Activated CD8-positive, alpha-beta memory T cell treated with anti-CD3 and anti-CD28 coated beads for 36 hours (primary cell): ENCODE data around the gene APCDD1L. TPM values are rescaled to one million over a fixed set of nuclear protein-coding genes. Genes with fewer than 3 reads are reported as not detected.

Experiments
- CTCF ChIA-PET: fragments of 350-600 bp; sonication (Branson Sonifier 250); formaldehyde crosslinking; loops from one replicate; lab custom pipeline; 2021; ENCODE audit warnings: antibody characterized with exemption; lab: Charles Lee
- POLR2A ChIA-PET: fragments of 350-600 bp; sonication (Branson Sonifier 250); formaldehyde crosslinking; loops from one replicate; lab custom pipeline; 2021; ENCODE audit warnings: antibody characterized with exemption; lab: Charles Lee
- total RNA-seq, 2 experiments: library from RNA; stranded (reverse); gene quantifications; one replicate each; pipeline ENCODE4 v1.2.3, GENCODE V29; 2021

Gene APCDD1L
- total RNA-seq, 2 experiments from 2014 or later, result not detected

DNA sequence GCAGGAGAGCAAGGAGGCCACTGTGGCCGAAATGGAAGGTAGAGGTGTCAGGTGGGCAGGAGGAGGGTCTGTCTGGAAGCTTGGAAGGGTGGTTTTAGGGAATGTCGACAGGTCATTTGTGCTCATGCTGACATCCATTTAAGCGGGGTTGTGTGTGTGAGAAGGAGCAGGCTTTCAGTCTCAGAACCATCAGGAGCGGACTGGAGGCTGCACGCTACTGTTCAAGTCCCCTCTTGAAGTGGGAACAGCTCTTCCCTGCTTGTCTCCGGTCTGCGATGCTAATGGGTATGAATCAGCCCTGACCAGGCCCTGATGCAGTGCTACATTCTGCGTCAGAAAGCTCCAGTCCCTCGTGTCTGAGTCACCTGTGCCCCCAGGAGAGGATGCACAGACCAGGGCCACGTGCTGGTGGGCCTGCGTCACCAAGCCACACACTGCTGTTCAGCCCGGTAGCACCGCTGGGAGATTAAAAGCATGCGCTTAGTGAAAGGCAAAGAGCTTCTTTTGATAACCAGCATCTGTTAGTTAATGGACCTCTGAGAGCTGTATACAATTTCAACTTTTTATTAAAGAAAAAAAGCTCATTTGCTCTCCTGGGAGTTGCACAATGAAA is 58.0 kb downstream of the APCDD1L start:
- CTCF ChIA-PET, result no interaction called here
- POLR2A ChIA-PET, result interaction anchor here (0.5 kb wide), 1 partner anchor 85 kb away, joined by 3 read pairs; no protein-coding TSS in a partner anchor

DNA sequence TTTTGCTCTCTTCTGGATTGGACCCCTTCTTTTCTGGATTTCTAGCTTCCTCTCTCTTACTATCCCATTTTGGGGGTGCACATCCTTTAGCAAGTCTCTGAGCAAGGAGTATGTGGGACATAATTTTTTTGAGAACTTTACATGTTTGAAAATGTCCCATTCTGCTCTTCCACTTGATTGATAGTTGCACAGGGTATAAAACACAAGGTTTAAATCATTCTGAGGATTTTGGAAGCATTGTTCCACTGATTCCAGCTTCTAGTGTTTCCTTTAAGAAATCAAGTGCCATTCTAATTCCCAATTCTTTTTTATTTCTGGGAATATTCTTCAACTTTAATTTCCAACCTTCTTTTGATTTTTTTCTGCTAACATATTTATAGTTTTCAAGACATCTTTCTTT is 60.7 kb downstream of the APCDD1L start:
- ChIA-PET CTCF (interaction anchor here (1.5 kb wide), 1 partner anchor 68 kb away, joined by 4 read pairs; no protein-coding TSS in a partner anchor), POLR2A (no interaction called here)

GRCh38 chr20:58453391-58453790 is 61.8 kb downstream of the APCDD1L start:
- CTCF ChIA-PET, result no interaction called here
- POLR2A ChIA-PET, result no interaction called here

- CTCF ChIA-PET, result no interaction called here
- POLR2A ChIA-PET, result no interaction called here
These were observed 62.4 kb downstream of the APCDD1L start for GRCh38 chr20:58452667-58453255.

DNA sequence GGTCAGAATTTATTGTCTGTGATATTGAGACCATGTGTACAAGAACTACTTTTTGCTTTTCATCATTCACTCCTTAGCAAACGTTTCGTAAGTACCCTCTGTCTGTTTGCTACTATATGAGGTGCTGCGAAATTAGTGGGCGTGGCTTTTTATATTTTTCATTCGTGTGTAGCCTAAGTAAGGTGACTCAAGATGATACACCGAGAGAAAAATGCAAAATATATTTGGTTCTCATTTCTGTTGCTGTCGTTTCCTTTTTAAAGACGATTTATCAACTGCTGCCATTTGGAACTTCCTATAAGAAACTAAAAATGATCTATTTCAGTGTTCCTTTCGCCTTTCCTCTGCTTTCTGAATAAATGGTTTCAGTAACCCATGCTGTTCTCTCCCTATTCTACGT is 64.9 kb downstream of the APCDD1L start:
- ChIA-PET POLR2A (no interaction called here), CTCF (no interaction called here)

DNA sequence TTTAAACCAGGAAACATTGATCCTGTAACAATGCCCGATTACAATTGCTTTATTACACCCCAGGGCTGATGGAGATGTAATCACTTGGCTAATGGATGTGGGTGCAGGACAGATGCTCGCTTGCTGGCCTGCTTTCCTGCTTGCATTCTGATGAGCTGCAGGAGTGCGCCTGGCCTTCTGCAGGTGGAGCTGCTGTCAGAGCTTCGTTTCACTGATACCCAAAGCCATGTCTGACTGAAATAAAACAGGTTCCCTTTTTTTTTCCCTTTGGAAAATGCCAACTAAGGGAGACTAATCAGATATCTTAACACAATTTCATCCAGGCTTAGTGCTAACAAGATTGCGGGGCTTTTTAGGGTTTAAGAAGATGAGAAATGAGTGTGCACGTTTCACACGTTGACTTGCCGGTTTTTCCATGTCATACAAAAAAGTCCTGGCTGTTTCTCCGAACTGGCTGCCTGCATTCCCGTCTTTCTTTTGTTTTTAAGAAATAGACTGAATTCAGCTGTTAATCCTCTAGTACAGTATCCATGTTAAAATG is 65.4 kb downstream of the APCDD1L start:
- CTCF ChIA-PET, result no interaction called here
- POLR2A ChIA-PET, result no interaction called here

DNA sequence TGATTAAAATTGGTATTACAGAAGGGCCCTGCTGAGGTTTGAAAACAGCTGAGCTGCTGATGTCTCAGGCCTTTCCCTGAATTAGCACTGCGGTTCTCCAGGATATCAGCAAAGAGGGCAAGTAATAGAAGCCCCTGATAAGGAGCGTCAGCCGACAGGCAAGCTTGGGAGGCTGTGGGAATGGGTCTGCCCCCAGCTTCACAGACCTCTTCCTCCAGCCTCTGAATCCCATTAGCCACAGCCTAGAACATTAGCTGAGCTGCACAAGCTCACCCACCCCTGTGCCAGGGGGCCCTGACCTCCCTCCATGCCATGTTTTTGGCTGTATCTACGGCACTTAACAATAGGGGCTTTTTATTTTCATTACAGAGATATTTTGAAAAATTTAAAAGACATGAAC is 66.2 kb downstream of the APCDD1L start:
- POLR2A ChIA-PET, result no interaction called here
- CTCF ChIA-PET, result no interaction called here

DNA sequence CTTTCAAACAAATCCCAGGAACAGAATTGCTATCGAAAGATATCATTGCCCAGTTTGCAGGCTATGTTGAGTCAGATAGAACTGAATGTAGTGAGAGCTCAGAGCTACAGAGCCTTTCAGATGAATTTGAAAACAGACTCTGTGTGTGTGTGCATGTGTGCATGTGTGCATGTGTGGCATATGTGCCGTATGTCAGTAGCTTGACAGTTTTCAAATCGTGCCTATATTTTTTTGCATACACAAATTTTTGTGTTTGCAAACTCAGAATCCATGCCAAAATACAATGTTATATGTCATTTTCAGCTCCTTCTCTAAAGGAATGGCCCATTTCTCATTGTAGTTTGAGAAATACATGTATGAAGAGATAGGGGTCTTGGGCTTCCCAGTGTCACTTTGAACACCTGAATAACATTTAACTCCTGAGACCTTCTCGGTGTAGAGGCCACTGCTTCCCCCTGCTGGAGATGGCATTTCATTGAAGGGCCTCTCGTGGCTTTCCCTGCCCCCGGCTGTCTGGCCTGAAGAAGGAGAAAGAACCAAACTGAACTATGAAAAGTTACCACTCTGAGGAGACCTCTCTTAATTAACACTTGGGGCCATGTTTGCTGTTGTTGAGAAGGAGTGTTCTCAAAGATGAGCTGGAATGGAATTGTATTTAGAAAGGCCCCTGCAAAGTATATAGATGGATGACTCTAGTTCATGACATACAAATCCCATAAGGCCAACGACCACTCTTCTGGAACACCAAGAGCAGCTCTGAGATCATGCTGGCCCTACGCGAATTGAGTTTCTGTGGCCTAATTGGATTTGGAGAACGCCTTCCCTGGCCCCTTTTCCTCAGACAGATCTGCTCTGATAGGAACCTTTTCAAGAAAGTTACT is 67.4 kb downstream of the APCDD1L start:
- CTCF ChIA-PET, result interaction anchor here (0.8 to 1.1 kb wide), 4 partner anchors 16 to 237 kb away, joined by 3 to 4 read pairs (median 3); no protein-coding TSS in a partner anchor

GRCh38 chr20:58446960-58447265 is 68.3 kb downstream of the APCDD1L start:
- ChIA-PET CTCF (interaction anchor here (0.8 kb wide), 1 partner anchor 208 kb away, joined by 4 read pairs; no protein-coding TSS in a partner anchor), POLR2A (no interaction called here)

More for the DNA sequence above, 67.4 kb downstream of the APCDD1L start:
- POLR2A ChIA-PET, result no interaction called here

GRCh38 chr20:58446264-58446959 is 68.8 kb downstream of the APCDD1L start:
- CTCF ChIA-PET, result no interaction called here

GRCh38 chr20:58444746-58445255 is 70.4 kb downstream of the APCDD1L start:
- ChIA-PET POLR2A (no interaction called here), CTCF (no interaction called here)

More at GRCh38 chr20:58446264-58446959, 68.8 kb downstream of the APCDD1L start:
- POLR2A ChIA-PET, result no interaction called here

GRCh38 chr20:58441723-58442122 is 73.5 kb downstream of the APCDD1L start:
- ChIA-PET POLR2A (no interaction called here), CTCF (no interaction called here)

DNA sequence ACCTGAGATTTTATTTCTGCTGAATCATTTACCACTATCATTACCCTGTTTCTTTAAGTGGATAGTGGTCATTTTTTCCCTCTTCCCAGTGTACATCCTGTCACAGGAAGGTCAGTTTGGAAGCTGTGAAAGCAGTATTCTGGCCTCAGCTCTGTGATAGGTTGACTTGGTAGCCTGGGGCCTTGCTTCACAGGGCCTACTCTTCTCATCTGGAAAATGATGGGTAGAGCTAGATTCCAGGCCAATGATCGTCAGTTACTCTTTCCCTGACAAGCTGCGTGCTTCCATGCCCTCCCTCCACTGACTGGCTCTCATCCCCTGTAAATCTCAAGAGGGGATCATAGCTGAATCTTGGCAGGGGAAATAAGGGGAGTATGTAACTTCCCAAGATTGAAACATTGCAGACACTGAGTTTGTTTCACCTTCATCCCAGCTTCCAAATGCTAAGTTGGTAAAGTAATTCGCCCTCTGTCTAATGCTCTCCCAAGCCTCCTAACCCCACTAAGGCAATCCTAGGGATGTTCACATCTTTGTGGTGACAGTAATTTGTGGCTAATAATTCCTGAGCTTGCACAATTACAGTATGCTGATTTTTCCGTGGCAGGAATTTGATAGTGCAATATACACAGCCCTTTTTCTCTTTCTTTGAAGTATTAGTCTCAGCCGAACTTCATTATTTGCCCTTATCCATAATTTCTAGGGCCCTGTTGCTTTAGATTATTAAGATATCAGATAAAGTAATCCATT is 75.0 kb downstream of the APCDD1L start:
- POLR2A ChIA-PET, result no interaction called here
- CTCF ChIA-PET, result no interaction called here

DNA sequence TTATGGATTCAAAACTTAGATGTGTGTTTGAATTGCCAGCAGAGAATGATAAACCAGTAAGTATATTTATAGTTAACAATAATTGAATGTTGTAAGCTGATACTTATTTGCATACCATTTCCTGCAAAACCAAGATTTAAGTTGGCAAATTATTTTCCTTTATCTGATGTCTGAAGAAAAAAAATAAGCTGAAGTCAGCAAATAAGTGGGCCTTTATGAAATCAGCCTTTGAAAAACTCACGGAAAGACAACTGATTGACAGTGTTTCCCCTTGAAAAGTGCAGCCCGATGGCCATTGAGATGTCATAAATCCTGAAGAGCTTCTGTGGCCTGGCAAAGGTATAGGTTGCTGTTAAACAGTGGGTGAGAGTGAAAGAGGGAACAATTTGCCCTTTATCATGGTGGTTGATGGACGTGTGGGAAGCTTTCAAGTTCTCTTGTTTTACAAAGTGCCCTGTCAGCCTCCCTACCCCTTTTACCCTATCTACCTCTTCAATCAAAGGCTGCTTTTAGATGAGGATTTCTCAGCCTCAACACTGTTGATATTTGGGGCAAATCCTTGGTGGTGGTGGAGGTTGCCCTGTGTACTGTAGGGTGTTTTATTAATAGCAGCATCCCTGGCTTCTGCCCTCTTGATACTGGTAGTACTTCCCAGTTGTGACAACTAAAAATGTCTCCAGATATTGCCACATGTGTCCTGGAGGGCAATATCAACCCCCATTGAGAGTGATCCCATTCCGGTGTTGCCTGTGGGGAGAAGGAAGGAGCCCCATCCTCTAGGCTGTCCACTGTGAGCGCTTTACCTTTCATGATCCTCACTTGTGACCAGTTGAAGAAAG is 76.0 kb downstream of the APCDD1L start:
- POLR2A ChIA-PET, result no interaction called here
- CTCF ChIA-PET, result no interaction called here

DNA sequence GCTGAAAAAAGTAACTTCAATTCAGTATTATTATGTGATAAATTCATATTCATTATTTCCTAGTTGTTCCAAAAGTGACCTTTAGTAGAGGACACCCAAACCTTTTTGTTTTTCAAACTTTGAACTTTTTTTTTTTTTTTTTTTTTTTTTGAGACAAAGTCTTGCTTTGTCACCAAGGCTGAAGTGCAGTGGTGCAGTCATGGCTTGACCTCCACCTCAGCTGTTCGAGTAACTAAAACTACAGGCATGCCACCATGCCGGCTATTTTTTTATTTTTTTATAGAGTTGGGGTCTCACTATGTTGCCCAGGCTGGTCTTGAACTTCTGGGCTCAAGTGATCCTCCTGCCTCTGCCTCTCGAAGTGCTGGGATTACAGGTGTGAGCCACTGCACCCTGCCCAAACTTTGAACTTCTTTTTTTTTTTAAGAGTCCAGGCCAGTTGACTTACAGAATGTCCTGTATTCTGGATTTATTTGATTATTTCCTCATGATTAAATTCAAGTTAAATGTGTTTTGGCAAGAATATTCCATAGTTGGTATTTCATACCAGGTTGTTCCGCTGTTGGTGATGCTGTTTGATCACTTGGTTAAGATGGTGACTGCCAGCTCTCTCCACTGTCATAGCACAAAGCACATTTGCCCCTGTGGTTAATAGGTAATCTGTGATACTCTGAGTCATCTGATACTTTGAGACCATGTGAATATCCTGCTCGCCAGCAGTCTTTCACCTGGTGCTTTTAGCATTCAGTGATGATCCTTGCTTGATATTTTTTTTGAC is 78.1 kb downstream of the APCDD1L start:
- POLR2A ChIA-PET, result no interaction called here
- CTCF ChIA-PET, result interaction anchor here (0.7 kb wide), 1 partner anchor 255 kb away, joined by 5 read pairs; no protein-coding TSS in a partner anchor

DNA sequence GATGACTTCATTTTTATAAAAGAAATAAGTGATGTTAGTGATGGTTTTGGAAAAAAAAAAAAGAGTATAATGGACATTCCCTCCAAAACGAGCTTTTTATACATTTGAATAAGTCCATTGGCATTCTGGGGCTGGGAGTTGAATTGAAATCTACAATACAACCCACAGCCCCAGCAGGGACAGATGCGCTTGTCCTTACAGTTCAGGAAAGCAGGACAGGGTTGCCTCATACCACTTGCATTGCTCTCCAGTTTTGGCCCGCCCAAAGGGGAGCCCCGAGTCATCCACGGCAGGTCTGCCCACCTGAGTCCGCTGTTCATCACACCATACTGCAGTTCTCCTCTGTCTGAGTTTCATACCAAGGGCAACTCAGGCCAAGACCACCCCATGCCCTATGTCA is 80.0 kb downstream of the APCDD1L start:
- CTCF ChIA-PET, result interaction anchor here (0.6 kb wide), 1 partner anchor 80 kb away, joined by 3 read pairs; no protein-coding TSS in a partner anchor
- POLR2A ChIA-PET, result no interaction called here

DNA sequence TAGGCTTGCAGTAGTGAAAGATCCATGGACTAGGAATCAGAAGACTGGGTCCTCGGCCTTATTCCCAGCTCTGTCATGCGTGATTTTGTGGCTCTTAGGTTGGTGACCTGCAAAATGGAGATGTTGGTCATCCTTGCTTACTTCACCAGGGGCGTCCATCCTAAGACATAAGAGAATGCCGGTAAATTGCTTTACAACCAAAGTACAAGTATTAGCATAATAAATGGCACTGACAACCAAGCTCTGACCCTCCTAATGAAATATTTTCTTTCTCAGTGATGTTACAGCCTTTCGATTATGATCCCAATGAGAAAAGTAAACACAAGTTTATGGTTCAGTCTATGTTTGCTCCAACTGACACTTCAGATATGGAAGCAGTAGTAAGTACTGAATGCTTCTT is 80.9 kb downstream of the APCDD1L start:
- POLR2A ChIA-PET, result no interaction called here
- CTCF ChIA-PET, result no interaction called here
